Caco-2 (cell line): Measurements from ENCODE around the gene FARSB. TPM values are rescaled to one million over a fixed set of nuclear protein-coding genes. Genes with fewer than 3 reads are reported as not detected.

Experiments used
- BruUV-seq: library from RNA; stranded (reverse); fragments of 400-500 nt; replicated peaks from 2 replicates; lab custom pipeline; 2021; lab: Mats Ljungman, UMichigan
- CTCF ChIA-PET: fragments of 300-600 bp; sonication (Branson Sonifier 250); formaldehyde crosslinking; loops from one replicate; lab custom pipeline; 2022; ENCODE audit warnings: antibody characterized with exemption; lab: Charles Lee
- POLR2A ChIA-PET: fragments of 300-600 bp; sonication (Branson Sonifier 250); formaldehyde crosslinking; loops from one replicate; lab custom pipeline; 2022; ENCODE audit warnings: antibody characterized with exemption; lab: Charles Lee
- DNase-seq, 2 experiments: peaks; one replicate each; pipeline versions ENCODE4 v3.0.0 to v3.0.0-alpha.2; 2020 to 2022
- H3K27me3 ChIP-seq: replicated peaks from 2 replicates; pipeline ENCODE4 v1.6.0; 2011; ENCODE audit warnings: low read length; ENCODE audit not compliant: control insufficient read depth, insufficient read depth
- H3K36me3 ChIP-seq: 2 replicates; pipeline ENCODE4 v1.5.1; 2011; ENCODE audit warnings: low read length; ENCODE audit not compliant: control insufficient read depth, insufficient read depth
- H3K4me1 ChIP-seq: fragments of 250-450 bp; sonication (Bioruptor Pico); 2 replicates; pipeline ENCODE4 v1.5.1; 2020; ENCODE audit warnings: mild to moderate bottlenecking
- H3K4me3 ChIP-seq: 2 replicates; pipeline ENCODE4 v1.5.1; 2011; ENCODE audit warnings: low read depth, mild to moderate bottlenecking, control low read depth, low read length
- H3K9me3 ChIP-seq: fragments of 250-450 bp; sonication (Bioruptor Pico); 2 replicates; pipeline ENCODE4 v1.5.1; 2020; ENCODE audit warnings: mild to moderate bottlenecking, moderate library complexity
- H3K27ac Mint-ChIP-seq: one replicate; pipeline ENCODE4 v1.8.0; 2022; ENCODE audit warnings: mixed read lengths; ENCODE audit not compliant: unreplicated experiment
- H3K27me3 Mint-ChIP-seq: one replicate; pipeline ENCODE4 v1.8.0; 2022; ENCODE audit warnings: mixed read lengths; ENCODE audit not compliant: insufficient read depth, unreplicated experiment
- H3K36me3 Mint-ChIP-seq: one replicate; pipeline ENCODE4 v1.8.0; 2022; ENCODE audit warnings: mild to moderate bottlenecking, mixed read lengths; ENCODE audit not compliant: insufficient read depth, unreplicated experiment
- H3K4me1 Mint-ChIP-seq: one replicate; pipeline ENCODE4 v1.8.0; 2022; ENCODE audit warnings: low read depth, mixed read lengths; ENCODE audit not compliant: unreplicated experiment
- H3K4me3 Mint-ChIP-seq: one replicate; pipeline ENCODE4 v1.8.0; 2022; ENCODE audit warnings: mild to moderate bottlenecking, moderate library complexity, mixed read lengths; ENCODE audit not compliant: unreplicated experiment
- H3K9me3 Mint-ChIP-seq: one replicate; pipeline ENCODE4 v1.8.0; 2022; ENCODE audit warnings: mixed read lengths; ENCODE audit not compliant: unreplicated experiment
- intact Hi-C: fragments of 100-400 bp; cut with micrococcal nuclease; formaldehyde crosslinking; loops from one replicate; pipeline ENCODE4 v1.10.0; 2022; ENCODE audit not compliant: unreplicated experiment
- total RNA-seq: library from RNA; stranded (reverse); gene quantifications from 2 replicates; pipeline ENCODE4 v1.2.3, GENCODE V29; 2022
- TF ChIP-seq, protein P1 (sequence below), 2 experiments: fragments of 200-600 bp in 1 of 2; IDR thresholded peaks; 1 replicate in 1 of 2; 2 replicates in 1 of 2; pipeline versions ENCODE4 v1.5.1 to v1.8.0; 2011 to 2022; ENCODE audit warnings: antibody characterized with exemption in 1 of 2, control low read depth in 1 of 2, inconsistent platforms in 1 of 2, low read depth in 1 of 2, low read length in 1 of 2, mild to moderate bottlenecking in 1 of 2, moderate library complexity in 1 of 2; ENCODE audit not compliant: insufficient read depth in 1 of 2, severe bottlenecking in 1 of 2, unreplicated experiment in 1 of 2

The FARSB gene
- total RNA-seq, 1 experiment from 2014 or later = 48.9 TPM

DNA sequence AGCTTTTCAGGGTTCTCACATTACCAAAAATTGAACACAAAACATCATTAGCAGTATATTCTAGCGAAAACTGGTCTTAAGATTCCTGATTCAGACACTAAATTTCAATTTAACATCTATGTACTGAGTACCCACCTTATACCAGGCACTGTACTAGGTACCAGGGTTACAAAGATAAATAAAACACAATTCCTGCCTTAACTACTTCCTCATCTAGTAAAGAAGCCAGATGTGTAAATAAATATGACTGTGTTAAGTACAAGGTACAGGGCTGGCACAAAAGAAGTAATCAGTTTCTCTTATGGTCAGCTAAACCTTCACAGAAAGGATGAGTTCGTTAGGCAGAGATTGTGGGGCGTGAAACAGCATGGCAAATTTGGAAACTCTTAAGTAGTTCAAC lies 6.1 kb downstream of the FARSB start:
- ChIA-PET POLR2A (no interaction called here), CTCF (no interaction called here)
- BruUV-seq = no TSS peak
- Histone ChIP-seq H3K36me3 (peaks cover 1% of the 10 kb centered on the region; the same call in 1 of the 2 replicates), H3K9me3 (no peaks in the 10 kb centered on the region), H3K27me3 (no peaks in the 10 kb centered on the region), H3K4me1 (peaks cover 5% of the 10 kb centered on the region; the same call in 1 of the 2 replicates), H3K4me3 (no peak overlapping the region)
- DNase-seq = no peak
- Mint-ChIP-seq H3K27me3 (no peaks in the 10 kb centered on the region), H3K27ac (no peak overlapping the region), H3K36me3 (peaks cover 39% of the 10 kb centered on the region), H3K4me1 (peaks cover 14% of the 10 kb centered on the region), H3K4me3 (no peak overlapping the region), H3K9me3 (no peaks in the 10 kb centered on the region)
- TF ChIP-seq, protein P1, sequence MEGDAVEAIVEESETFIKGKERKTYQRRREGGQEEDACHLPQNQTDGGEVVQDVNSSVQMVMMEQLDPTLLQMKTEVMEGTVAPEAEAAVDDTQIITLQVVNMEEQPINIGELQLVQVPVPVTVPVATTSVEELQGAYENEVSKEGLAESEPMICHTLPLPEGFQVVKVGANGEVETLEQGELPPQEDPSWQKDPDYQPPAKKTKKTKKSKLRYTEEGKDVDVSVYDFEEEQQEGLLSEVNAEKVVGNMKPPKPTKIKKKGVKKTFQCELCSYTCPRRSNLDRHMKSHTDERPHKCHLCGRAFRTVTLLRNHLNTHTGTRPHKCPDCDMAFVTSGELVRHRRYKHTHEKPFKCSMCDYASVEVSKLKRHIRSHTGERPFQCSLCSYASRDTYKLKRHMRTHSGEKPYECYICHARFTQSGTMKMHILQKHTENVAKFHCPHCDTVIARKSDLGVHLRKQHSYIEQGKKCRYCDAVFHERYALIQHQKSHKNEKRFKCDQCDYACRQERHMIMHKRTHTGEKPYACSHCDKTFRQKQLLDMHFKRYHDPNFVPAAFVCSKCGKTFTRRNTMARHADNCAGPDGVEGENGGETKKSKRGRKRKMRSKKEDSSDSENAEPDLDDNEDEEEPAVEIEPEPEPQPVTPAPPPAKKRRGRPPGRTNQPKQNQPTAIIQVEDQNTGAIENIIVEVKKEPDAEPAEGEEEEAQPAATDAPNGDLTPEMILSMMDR (IDR thresholded peaks at IDR 0.05; ENCODE audit: insufficient read depth in 1 of 2, low read depth in 1 of 2, low read length in 1 of 2, severe bottlenecking in 1 of 2, unreplicated experiment in 1 of 2) = no peak
- intact Hi-C loops = no loop called here

DNA sequence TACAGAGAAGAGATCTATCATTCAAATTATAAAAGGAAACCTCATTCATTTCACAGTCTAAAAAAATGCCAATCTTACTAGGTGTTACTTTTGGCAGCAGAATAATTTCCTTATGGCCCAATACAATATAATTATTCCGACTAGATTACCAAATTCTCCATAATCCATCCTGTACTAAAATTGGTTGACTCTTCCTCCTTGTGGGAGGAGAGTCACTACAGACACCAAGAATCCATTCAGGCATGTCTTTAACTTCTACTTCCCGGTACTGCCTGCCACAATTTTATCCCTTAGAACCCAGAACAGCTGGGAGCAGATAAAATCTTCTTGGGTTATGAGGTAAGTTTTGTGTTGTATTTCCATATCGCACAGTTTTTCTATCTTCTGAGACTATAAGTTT lies 9.9 kb downstream of the FARSB start:
- peaks cover 57% of the 10 kb centered on the region for H3K36me3 Mint-ChIP-seq
- no peak overlapping the region for H3K4me3 ChIP-seq
- no peak overlapping the region for H3K4me3 Mint-ChIP-seq
- ChIA-PET POLR2A (no interaction called here), CTCF (no interaction called here)
- no peak overlapping the region for H3K27ac Mint-ChIP-seq
- H3K36me3 ChIP-seq = peaks cover 1% of the 10 kb centered on the region; the same call in 1 of the 2 replicates
- H3K4me1 Mint-ChIP-seq = peaks cover 6% of the 10 kb centered on the region
- intact Hi-C loops = no loop called here
- H3K27me3 ChIP-seq = no peaks in the 10 kb centered on the region
- no peak for DNase-seq
- H3K9me3 ChIP-seq = no peaks in the 10 kb centered on the region
- TF ChIP-seq, protein P1 (IDR thresholded peaks at IDR 0.05; ENCODE audit: insufficient read depth in 1 of 2, low read depth in 1 of 2, low read length in 1 of 2, severe bottlenecking in 1 of 2, unreplicated experiment in 1 of 2) = no peak
- no peaks in the 10 kb centered on the region for H3K4me1 ChIP-seq
- H3K27me3 Mint-ChIP-seq = no peaks in the 10 kb centered on the region
- BruUV-seq = no TSS peak
- no peaks in the 10 kb centered on the region for H3K9me3 Mint-ChIP-seq

DNA sequence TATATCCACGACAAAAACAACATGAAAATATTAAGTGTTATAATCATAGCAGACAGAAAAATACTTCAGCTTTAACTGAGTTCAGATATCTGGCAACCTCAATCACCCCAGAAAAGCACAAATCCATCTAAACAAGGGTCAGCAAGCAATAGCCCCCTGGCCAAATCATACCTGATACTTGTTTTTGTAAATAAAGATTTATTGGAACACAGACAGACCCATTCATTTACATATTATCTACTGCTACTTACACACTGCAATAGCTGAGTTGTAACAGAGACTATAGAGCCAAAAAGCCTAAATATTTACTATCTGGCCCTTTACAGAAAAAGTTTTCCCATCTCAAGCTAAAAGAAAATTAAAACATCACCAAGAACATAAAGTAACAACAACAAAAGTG lies 12.8 kb downstream of the FARSB start:
- intact Hi-C loops = no loop called here
- no peaks in the 10 kb centered on the region for H3K27me3 ChIP-seq

More for the DNA sequence above, 12.8 kb downstream of the FARSB start:
- TF ChIP-seq, protein P1 (IDR thresholded peaks at IDR 0.05; ENCODE audit: insufficient read depth in 1 of 2, low read depth in 1 of 2, low read length in 1 of 2, severe bottlenecking in 1 of 2, unreplicated experiment in 1 of 2) = no peak
- ChIA-PET POLR2A (no interaction called here), CTCF (no interaction called here)
- no peak for DNase-seq
- H3K9me3 ChIP-seq = no peaks in the 10 kb centered on the region
- H3K27ac Mint-ChIP-seq = no peak overlapping the region
- peaks cover 53% of the 10 kb centered on the region for H3K36me3 Mint-ChIP-seq
- no peaks in the 10 kb centered on the region for H3K27me3 Mint-ChIP-seq
- no peaks in the 10 kb centered on the region for H3K9me3 Mint-ChIP-seq
- H3K36me3 ChIP-seq = peaks cover 1% of the 10 kb centered on the region; the same call in 1 of the 2 replicates
- H3K4me3 Mint-ChIP-seq = no peak overlapping the region
- no TSS peak for BruUV-seq
- H3K4me1 ChIP-seq = no peaks in the 10 kb centered on the region
- H3K4me1 Mint-ChIP-seq = no peaks in the 10 kb centered on the region
- no peak overlapping the region for H3K4me3 ChIP-seq
